GM23338 (cell line): Measurements from ENCODE around the gene C1QTNF4.

ENCODE experiments used
- CREB1 ChIP-seq: fragments of 250-450 bp; sonication (Bioruptor Pico); IDR thresholded peaks from 2 replicates; pipeline ENCODE4 v1.5.0; 2020; ENCODE audit warnings: low read depth, mild to moderate bottlenecking, moderate library complexity
- EZH2 ChIP-seq: fragments of 200-600 bp; sonication (generic); IDR thresholded peaks from one replicate; pipeline ENCODE4 v1.8.0; 2017; ENCODE audit warnings: antibody characterized with exemption, mild to moderate bottlenecking, low read depth; ENCODE audit not compliant: unreplicated experiment
- EZH2phosphoT487 ChIP-seq: fragments of 200-600 bp; sonication (generic); IDR thresholded peaks from one replicate; pipeline ENCODE4 v1.8.1; 2018; ENCODE audit warnings: antibody characterized with exemption; ENCODE audit not compliant: unreplicated experiment
- JUNB ChIP-seq: IDR thresholded peaks from one replicate; pipeline ENCODE4 v1.6.1; 2016; ENCODE audit warnings: antibody characterized with exemption; ENCODE audit not compliant: unreplicated experiment
- NANOG ChIP-seq: IDR thresholded peaks from 2 replicates; pipeline ENCODE4 v1.6.1; 2016; ENCODE audit warnings: antibody characterized with exemption, borderline replicate concordance
- POLR2AphosphoS5 ChIP-seq: IDR thresholded peaks from 2 replicates; pipeline ENCODE4 v1.6.1; 2016; ENCODE audit warnings: antibody characterized with exemption, low read depth
- STAT1 ChIP-seq: IDR thresholded peaks from one replicate; pipeline ENCODE4 v1.6.1; 2016; ENCODE audit warnings: antibody characterized with exemption; ENCODE audit not compliant: unreplicated experiment
- ZNF114 ChIP-seq: fragments of 250-450 bp; sonication (Bioruptor Pico); IDR thresholded peaks from 2 replicates; pipeline ENCODE4 v1.5.0; 2020; ENCODE audit warnings: mild to moderate bottlenecking, moderate library complexity
- TF ChIP-seq, protein P1 (sequence below), 2 experiments: fragments of 200-600 bp in 1 of 2; sonication (generic) in 1 of 2; conservative IDR thresholded peaks; 2 replicates each; pipeline versions ENCODE4 v1.5.1 to v1.6.1; 2016 to 2017; ENCODE audit warnings: antibody characterized with exemption in 2 of 2, low read depth in 2 of 2, mild to moderate bottlenecking in 2 of 2, moderate library complexity in 1 of 2
- TF ChIP-seq, protein P2 (sequence below): IDR thresholded peaks from one replicate; pipeline ENCODE4 v1.6.1; 2018; ENCODE audit warnings: antibody characterized with exemption; ENCODE audit not compliant: unreplicated experiment
- TF ChIP-seq, protein P3 (sequence below): IDR thresholded peaks from 2 replicates; pipeline ENCODE4 v1.6.1; 2016; ENCODE audit warnings: antibody characterized with exemption
- TF ChIP-seq, protein P4 (sequence below): fragments of 250-450 bp; sonication (Bioruptor Pico); IDR thresholded peaks from 2 replicates; pipeline ENCODE4 v1.5.0; 2020; ENCODE audit warnings: mild to moderate bottlenecking, moderate library complexity

DNA sequence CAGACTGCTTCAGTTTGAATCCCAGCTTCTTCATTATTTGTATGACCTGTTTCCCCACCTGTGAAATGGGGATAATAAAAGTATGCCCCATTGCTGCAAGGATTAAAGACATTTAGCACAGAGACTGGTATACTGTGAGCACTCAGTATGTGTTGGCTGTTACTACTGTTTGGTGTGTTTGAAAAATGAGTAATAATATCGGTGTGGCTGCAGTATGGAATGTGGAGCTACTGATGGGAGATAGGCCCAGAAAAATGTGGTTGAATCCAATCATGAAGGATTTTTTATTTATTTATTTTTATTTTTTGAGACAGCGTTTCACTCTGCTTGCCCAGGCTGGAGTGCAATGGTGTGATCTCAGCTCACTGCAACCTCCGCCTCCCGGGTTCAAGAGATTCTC is 9.1 kb upstream of the C1QTNF4 start:
- no peak for TF ChIP-seq EZH2phosphoT487
- TF ChIP-seq, protein P1, sequence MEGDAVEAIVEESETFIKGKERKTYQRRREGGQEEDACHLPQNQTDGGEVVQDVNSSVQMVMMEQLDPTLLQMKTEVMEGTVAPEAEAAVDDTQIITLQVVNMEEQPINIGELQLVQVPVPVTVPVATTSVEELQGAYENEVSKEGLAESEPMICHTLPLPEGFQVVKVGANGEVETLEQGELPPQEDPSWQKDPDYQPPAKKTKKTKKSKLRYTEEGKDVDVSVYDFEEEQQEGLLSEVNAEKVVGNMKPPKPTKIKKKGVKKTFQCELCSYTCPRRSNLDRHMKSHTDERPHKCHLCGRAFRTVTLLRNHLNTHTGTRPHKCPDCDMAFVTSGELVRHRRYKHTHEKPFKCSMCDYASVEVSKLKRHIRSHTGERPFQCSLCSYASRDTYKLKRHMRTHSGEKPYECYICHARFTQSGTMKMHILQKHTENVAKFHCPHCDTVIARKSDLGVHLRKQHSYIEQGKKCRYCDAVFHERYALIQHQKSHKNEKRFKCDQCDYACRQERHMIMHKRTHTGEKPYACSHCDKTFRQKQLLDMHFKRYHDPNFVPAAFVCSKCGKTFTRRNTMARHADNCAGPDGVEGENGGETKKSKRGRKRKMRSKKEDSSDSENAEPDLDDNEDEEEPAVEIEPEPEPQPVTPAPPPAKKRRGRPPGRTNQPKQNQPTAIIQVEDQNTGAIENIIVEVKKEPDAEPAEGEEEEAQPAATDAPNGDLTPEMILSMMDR (conservative IDR thresholded peaks at IDR 0.05; ENCODE audit: low read depth in 2 of 2), result no peak
- no peak for TF ChIP-seq POLR2AphosphoS5
- TF ChIP-seq, protein P2, sequence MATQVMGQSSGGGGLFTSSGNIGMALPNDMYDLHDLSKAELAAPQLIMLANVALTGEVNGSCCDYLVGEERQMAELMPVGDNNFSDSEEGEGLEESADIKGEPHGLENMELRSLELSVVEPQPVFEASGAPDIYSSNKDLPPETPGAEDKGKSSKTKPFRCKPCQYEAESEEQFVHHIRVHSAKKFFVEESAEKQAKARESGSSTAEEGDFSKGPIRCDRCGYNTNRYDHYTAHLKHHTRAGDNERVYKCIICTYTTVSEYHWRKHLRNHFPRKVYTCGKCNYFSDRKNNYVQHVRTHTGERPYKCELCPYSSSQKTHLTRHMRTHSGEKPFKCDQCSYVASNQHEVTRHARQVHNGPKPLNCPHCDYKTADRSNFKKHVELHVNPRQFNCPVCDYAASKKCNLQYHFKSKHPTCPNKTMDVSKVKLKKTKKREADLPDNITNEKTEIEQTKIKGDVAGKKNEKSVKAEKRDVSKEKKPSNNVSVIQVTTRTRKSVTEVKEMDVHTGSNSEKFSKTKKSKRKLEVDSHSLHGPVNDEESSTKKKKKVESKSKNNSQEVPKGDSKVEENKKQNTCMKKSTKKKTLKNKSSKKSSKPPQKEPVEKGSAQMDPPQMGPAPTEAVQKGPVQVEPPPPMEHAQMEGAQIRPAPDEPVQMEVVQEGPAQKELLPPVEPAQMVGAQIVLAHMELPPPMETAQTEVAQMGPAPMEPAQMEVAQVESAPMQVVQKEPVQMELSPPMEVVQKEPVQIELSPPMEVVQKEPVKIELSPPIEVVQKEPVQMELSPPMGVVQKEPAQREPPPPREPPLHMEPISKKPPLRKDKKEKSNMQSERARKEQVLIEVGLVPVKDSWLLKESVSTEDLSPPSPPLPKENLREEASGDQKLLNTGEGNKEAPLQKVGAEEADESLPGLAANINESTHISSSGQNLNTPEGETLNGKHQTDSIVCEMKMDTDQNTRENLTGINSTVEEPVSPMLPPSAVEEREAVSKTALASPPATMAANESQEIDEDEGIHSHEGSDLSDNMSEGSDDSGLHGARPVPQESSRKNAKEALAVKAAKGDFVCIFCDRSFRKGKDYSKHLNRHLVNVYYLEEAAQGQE, result no peak
- no peak for TF ChIP-seq CREB1 (CRISPR knock-in tag)
- no peak for TF ChIP-seq EZH2
- TF ChIP-seq, protein P3, sequence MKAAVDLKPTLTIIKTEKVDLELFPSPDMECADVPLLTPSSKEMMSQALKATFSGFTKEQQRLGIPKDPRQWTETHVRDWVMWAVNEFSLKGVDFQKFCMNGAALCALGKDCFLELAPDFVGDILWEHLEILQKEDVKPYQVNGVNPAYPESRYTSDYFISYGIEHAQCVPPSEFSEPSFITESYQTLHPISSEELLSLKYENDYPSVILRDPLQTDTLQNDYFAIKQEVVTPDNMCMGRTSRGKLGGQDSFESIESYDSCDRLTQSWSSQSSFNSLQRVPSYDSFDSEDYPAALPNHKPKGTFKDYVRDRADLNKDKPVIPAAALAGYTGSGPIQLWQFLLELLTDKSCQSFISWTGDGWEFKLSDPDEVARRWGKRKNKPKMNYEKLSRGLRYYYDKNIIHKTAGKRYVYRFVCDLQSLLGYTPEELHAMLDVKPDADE, result no peak
- TF ChIP-seq JUNB, result no peak
- TF ChIP-seq, protein P4, sequence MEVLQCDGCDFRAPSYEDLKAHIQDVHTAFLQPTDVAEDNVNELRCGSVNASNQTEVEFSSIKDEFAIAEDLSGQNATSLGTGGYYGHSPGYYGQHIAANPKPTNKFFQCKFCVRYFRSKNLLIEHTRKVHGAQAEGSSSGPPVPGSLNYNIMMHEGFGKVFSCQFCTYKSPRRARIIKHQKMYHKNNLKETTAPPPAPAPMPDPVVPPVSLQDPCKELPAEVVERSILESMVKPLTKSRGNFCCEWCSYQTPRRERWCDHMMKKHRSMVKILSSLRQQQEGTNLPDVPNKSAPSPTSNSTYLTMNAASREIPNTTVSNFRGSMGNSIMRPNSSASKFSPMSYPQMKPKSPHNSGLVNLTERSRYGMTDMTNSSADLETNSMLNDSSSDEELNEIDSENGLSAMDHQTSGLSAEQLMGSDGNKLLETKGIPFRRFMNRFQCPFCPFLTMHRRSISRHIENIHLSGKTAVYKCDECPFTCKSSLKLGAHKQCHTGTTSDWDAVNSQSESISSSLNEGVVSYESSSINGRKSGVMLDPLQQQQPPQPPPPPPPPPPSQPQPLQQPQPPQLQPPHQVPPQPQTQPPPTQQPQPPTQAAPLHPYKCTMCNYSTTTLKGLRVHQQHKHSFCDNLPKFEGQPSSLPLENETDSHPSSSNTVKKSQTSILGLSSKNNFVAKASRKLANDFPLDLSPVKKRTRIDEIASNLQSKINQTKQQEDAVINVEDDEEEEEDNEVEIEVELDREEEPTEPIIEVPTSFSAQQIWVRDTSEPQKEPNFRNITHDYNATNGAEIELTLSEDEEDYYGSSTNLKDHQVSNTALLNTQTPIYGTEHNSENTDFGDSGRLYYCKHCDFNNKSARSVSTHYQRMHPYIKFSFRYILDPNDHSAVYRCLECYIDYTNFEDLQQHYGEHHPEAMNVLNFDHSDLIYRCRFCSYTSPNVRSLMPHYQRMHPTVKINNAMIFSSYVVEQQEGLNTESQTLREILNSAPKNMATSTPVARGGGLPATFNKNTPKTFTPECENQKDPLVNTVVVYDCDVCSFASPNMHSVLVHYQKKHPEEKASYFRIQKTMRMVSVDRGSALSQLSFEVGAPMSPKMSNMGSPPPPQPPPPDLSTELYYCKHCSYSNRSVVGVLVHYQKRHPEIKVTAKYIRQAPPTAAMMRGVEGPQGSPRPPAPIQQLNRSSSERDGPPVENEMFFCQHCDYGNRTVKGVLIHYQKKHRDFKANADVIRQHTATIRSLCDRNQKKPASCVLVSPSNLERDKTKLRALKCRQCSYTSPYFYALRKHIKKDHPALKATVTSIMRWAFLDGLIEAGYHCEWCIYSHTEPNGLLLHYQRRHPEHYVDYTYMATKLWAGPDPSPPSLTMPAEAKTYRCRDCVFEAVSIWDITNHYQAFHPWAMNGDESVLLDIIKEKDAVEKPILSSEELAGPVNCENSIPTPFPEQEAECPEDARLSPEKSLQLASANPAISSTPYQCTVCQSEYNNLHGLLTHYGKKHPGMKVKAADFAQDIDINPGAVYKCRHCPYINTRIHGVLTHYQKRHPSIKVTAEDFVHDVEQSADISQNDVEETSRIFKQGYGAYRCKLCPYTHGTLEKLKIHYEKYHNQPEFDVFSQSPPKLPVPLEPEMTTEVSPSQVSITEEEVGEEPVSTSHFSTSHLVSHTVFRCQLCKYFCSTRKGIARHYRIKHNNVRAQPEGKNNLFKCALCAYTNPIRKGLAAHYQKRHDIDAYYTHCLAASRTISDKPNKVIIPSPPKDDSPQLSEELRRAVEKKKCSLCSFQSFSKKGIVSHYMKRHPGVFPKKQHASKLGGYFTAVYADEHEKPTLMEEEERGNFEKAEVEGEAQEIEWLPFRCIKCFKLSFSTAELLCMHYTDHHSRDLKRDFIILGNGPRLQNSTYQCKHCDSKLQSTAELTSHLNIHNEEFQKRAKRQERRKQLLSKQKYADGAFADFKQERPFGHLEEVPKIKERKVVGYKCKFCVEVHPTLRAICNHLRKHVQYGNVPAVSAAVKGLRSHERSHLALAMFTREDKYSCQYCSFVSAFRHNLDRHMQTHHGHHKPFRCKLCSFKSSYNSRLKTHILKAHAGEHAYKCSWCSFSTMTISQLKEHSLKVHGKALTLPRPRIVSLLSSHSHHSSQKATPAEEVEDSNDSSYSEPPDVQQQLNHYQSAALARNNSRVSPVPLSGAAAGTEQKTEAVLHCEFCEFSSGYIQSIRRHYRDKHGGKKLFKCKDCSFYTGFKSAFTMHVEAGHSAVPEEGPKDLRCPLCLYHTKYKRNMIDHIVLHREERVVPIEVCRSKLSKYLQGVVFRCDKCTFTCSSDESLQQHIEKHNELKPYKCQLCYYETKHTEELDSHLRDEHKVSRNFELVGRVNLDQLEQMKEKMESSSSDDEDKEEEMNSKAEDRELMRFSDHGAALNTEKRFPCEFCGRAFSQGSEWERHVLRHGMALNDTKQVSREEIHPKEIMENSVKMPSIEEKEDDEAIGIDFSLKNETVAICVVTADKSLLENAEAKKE (CRISPR knock-in tag), result no peak
- no peak for TF ChIP-seq STAT1
- TF ChIP-seq ZNF114 (CRISPR knock-in tag), result no peak
- no peak for TF ChIP-seq NANOG
